Astrocyte (in vitro differentiated cells and primary cell): ENCODE measurements around the gene HOXB4. TPM values are rescaled to one million over a fixed set of nuclear protein-coding genes. Genes with fewer than 3 reads are reported as not detected.

Experiments
- DNase-seq: peaks from one replicate; pipeline ENCODE4 v3.0.0-alpha.2; 2010; ENCODE audit warnings: low read depth
- FAIRE-seq: peaks from 2 replicates; lab custom pipeline; 2011; peaks lifted over from hg19 to GRCh38; lab: Jason Lieb, UNC
- H2AFZ ChIP-seq: 2 replicates; pipeline ENCODE4 v1.6.0; 2012; ENCODE audit warnings: low read depth, low read length, inconsistent platforms
- H3K27ac ChIP-seq: 2 replicates; pipeline ENCODE4 v1.5.1; 2011; ENCODE audit warnings: low read depth, low read length, inconsistent platforms
- H3K27me3 ChIP-seq: 2 replicates; pipeline ENCODE4 v1.6.0; 2011; ENCODE audit warnings: low read length, inconsistent platforms; ENCODE audit not compliant: insufficient read depth
- H3K36me3 ChIP-seq: 2 replicates; pipeline ENCODE4 v1.5.1; 2011; ENCODE audit warnings: low read length, inconsistent platforms; ENCODE audit not compliant: insufficient read depth
- H3K4me1 ChIP-seq: 2 replicates; pipeline ENCODE4 v1.5.1; 2011; ENCODE audit warnings: low read length, inconsistent platforms; ENCODE audit not compliant: insufficient read depth
- H3K4me2 ChIP-seq: 2 replicates; pipeline ENCODE4 v1.6.0; 2012; ENCODE audit warnings: low read length, inconsistent platforms
- H3K4me3 ChIP-seq: 2 replicates; pipeline ENCODE4 v1.5.1; 2011; ENCODE audit warnings: low read depth, mild to moderate bottlenecking, low read length, inconsistent platforms; ENCODE audit not compliant: insufficient read depth
- H3K79me2 ChIP-seq: 2 replicates; pipeline ENCODE4 v1.6.0; 2012; ENCODE audit warnings: mild to moderate bottlenecking, low read length, inconsistent platforms; ENCODE audit not compliant: insufficient read depth
- H3K9ac ChIP-seq: 2 replicates; pipeline ENCODE4 v1.6.0; 2012; ENCODE audit warnings: mild to moderate bottlenecking, low read length, inconsistent platforms
- H3K9me3 ChIP-seq: 2 replicates; pipeline ENCODE4 v1.5.1; 2012; ENCODE audit warnings: low read depth, mild to moderate bottlenecking, low read length, inconsistent platforms; ENCODE audit not compliant: insufficient read depth
- H4K20me1 ChIP-seq: 2 replicates; pipeline ENCODE4 v1.6.0; 2012; ENCODE audit warnings: low read length, inconsistent platforms; ENCODE audit not compliant: insufficient read depth
- H3K27ac Mint-ChIP-seq: one replicate; pipeline ENCODE4 v1.8.0; 2021; ENCODE audit warnings: mild to moderate bottlenecking, mixed read lengths; ENCODE audit not compliant: unreplicated experiment
- H3K27me3 Mint-ChIP-seq: one replicate; pipeline ENCODE4 v1.8.0; 2021; ENCODE audit warnings: low read depth, mixed read lengths; ENCODE audit not compliant: unreplicated experiment
- H3K36me3 Mint-ChIP-seq: one replicate; pipeline ENCODE4 v1.8.0; 2021; ENCODE audit warnings: low read depth, mixed read lengths; ENCODE audit not compliant: unreplicated experiment
- H3K4me1 Mint-ChIP-seq: one replicate; pipeline ENCODE4 v1.8.0; 2021; ENCODE audit warnings: low read depth, mixed read lengths; ENCODE audit not compliant: unreplicated experiment
- H3K4me3 Mint-ChIP-seq: one replicate; pipeline ENCODE4 v1.8.0; 2021; ENCODE audit warnings: mild to moderate bottlenecking, moderate library complexity, mixed read lengths; ENCODE audit not compliant: unreplicated experiment
- H3K9me3 Mint-ChIP-seq: one replicate; pipeline ENCODE4 v1.8.0; 2021; ENCODE audit warnings: mild to moderate bottlenecking, mixed read lengths; ENCODE audit not compliant: unreplicated experiment
- EZH2 ChIP-seq: IDR thresholded peaks from 2 replicates; pipeline ENCODE4 v1.6.1; 2012; ENCODE audit warnings: mild to moderate bottlenecking, low read length, inconsistent platforms; ENCODE audit not compliant: insufficient read depth
- total RNA-seq: library from RNA; stranded (reverse); gene quantifications from 2 replicates; pipeline ENCODE4 v1.2.1, GENCODE V29; 2021
- TF ChIP-seq, protein P1 (sequence below): IDR thresholded peaks from 2 replicates; pipeline ENCODE4 v1.5.1; 2011; ENCODE audit warnings: low read depth, mild to moderate bottlenecking, inconsistent platforms, low read length, moderate library complexity; ENCODE audit not compliant: insufficient read depth

HOXB4 gene
- total RNA-seq, 1 donor from 2014 or later: not detected

GRCh38 chr17:48575673-48576478 lies 2.3 kb downstream of the HOXB4 start:
- Histone ChIP-seq H3K4me2 (peak overlapping the region; percentile 80), H3K36me3 (no peaks in the 10 kb centered on the region), H3K4me3 (peak overlapping the region; percentile 36), H3K27me3 (peaks cover 91% of the 10 kb centered on the region), H2AFZ (no peak overlapping the region), H3K9ac (peak overlapping the region; percentile 81), H3K27ac (peak overlapping the region; percentile 77), H3K4me1 (peaks cover 21% of the 10 kb centered on the region), H3K79me2 (peaks cover 79% of the 10 kb centered on the region), H3K9me3 (no peaks in the 10 kb centered on the region), H4K20me1 (peaks cover 4% of the 10 kb centered on the region)
- H3K27ac Mint-ChIP-seq: no peak overlapping the region
- H3K27me3 Mint-ChIP-seq: peaks cover 49% of the 10 kb centered on the region
- H3K4me1 Mint-ChIP-seq: no peaks in the 10 kb centered on the region
- TF ChIP-seq, protein P1, sequence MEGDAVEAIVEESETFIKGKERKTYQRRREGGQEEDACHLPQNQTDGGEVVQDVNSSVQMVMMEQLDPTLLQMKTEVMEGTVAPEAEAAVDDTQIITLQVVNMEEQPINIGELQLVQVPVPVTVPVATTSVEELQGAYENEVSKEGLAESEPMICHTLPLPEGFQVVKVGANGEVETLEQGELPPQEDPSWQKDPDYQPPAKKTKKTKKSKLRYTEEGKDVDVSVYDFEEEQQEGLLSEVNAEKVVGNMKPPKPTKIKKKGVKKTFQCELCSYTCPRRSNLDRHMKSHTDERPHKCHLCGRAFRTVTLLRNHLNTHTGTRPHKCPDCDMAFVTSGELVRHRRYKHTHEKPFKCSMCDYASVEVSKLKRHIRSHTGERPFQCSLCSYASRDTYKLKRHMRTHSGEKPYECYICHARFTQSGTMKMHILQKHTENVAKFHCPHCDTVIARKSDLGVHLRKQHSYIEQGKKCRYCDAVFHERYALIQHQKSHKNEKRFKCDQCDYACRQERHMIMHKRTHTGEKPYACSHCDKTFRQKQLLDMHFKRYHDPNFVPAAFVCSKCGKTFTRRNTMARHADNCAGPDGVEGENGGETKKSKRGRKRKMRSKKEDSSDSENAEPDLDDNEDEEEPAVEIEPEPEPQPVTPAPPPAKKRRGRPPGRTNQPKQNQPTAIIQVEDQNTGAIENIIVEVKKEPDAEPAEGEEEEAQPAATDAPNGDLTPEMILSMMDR: no peak
- no peak for TF ChIP-seq EZH2
- H3K9me3 Mint-ChIP-seq: peaks cover 20% of the 10 kb centered on the region
- DNase-seq (no peak), FAIRE-seq (no peak)
- H3K36me3 Mint-ChIP-seq: peaks cover 3% of the 10 kb centered on the region
- H3K4me3 Mint-ChIP-seq: no peak overlapping the region

DNA sequence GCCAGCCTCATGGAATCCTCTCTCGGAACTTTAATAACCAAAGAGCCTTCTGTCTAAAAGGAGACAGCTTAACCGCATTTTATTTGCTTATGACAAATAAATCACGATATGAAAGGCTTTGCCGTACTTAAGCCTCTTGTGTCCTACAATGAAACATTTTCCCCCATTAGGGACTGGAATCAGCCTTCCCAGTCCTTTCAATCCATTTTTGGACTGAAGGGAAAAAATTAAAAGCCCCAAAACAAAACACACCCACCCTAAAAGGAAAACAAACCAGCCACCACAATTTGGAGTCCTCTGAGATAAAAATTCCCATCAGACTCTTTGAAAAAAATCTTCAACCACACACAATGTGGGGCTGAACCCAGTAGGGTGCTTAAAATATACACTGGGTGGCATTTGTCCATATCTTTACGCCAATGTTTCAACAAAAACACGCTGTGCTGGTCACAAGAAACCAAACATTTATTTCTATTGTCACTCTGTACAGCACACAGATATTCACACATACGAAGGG lies 3.0 kb downstream of the HOXB4 start:
- DNase-seq: peak; percentile 83
- Histone ChIP-seq H3K27me3 (peaks cover 91% of the 10 kb centered on the region), H3K9ac (peak overlapping the region; percentile 82), H3K27ac (peak overlapping the region; percentile 77), H3K4me2 (peak overlapping the region; percentile 80), H3K4me3 (peak overlapping the region; percentile 34), H3K79me2 (peaks cover 79% of the 10 kb centered on the region), H3K36me3 (no peaks in the 10 kb centered on the region), H2AFZ (no peak overlapping the region), H3K9me3 (no peaks in the 10 kb centered on the region), H4K20me1 (no peaks in the 10 kb centered on the region), H3K4me1 (peaks cover 26% of the 10 kb centered on the region)
- H3K9me3 Mint-ChIP-seq: peaks cover 20% of the 10 kb centered on the region
- H3K4me3 Mint-ChIP-seq: no peak overlapping the region
- no peak for TF ChIP-seq EZH2
- TF ChIP-seq, protein P1: no peak
- H3K4me1 Mint-ChIP-seq: no peaks in the 10 kb centered on the region
- FAIRE-seq: no peak
- H3K27me3 Mint-ChIP-seq: peaks cover 42% of the 10 kb centered on the region
- peaks cover 3% of the 10 kb centered on the region for H3K36me3 Mint-ChIP-seq
- no peak overlapping the region for H3K27ac Mint-ChIP-seq
